CD14-positive monocyte (primary cell): ENCODE data around the gene SYPL2. TPM values are rescaled to one million over a fixed set of nuclear protein-coding genes. Genes with fewer than 3 reads are reported as not detected.

Experiments
- DNase-seq, 3 donors: peaks; one replicate each; pipeline ENCODE4 v3.0.0-alpha.2; 2011 to 2022
- H2AFZ ChIP-seq: 2 replicates; pipeline ENCODE4 v1.6.0; 2012; ENCODE audit warnings: mild to moderate bottlenecking, low read depth, low read length, inconsistent platforms; ENCODE audit not compliant: insufficient read depth, poor library complexity, severe bottlenecking
- H3K27ac ChIP-seq, 2 donors: 1 replicate in 1 of 2; 2 replicates in 1 of 2; pipeline ENCODE4 v1.5.1; 2012 to 2013; ENCODE audit warnings: low read length in 2 of 2, control low read depth in 1 of 2, inconsistent platforms in 1 of 2, low read depth in 1 of 2, mild to moderate bottlenecking in 1 of 2
- H3K27me3 ChIP-seq, 2 donors: one replicate each; pipeline versions ENCODE4 v1.6.0 to v1.6.1; 2011 to 2013; ENCODE audit warnings: low read length in 2 of 2; ENCODE audit not compliant: control insufficient read depth in 2 of 2, insufficient read depth in 2 of 2
- H3K36me3 ChIP-seq, 2 donors: replicated peaks in 1 of 2; 1 replicate in 1 of 2; 2 replicates in 1 of 2; pipeline versions ENCODE4 v1.5.1 to v1.6.1; 2012 to 2013; ENCODE audit warnings: low read length in 2 of 2, control low read depth in 1 of 2, inconsistent platforms in 1 of 2, mild to moderate bottlenecking in 1 of 2; ENCODE audit not compliant: insufficient read depth in 2 of 2, control insufficient read depth in 1 of 2
- H3K4me1 ChIP-seq, 2 donors: 1 replicate in 1 of 2; 2 replicates in 1 of 2; pipeline versions ENCODE4 v1.5.1 to v1.6.1; 2012 to 2013; ENCODE audit warnings: low read length in 2 of 2, control low read depth in 1 of 2, inconsistent platforms in 1 of 2, mild to moderate bottlenecking in 1 of 2, moderate library complexity in 1 of 2; ENCODE audit not compliant: insufficient read depth in 2 of 2, control insufficient read depth in 1 of 2
- H3K4me2 ChIP-seq: replicated peaks from 2 replicates; pipeline ENCODE3; 2012; ENCODE audit warnings: low read length, moderate library complexity, mild to moderate bottlenecking; ENCODE audit not compliant: poor library complexity, severe bottlenecking; ENCODE audit errors: extremely low read depth
- H3K4me3 ChIP-seq, 3 experiments: fragments of 200-600 bp in 1 of 3; sonication (generic) in 1 of 3; replicated peaks in 1 of 3; 1 replicate in 2 of 3; 2 replicates in 1 of 3; pipeline ENCODE4 v1.5.1; 2011 to 2013; ENCODE audit warnings: low read length in 3 of 3, mild to moderate bottlenecking in 3 of 3, control low read depth in 2 of 3, low read depth in 2 of 3, inconsistent platforms in 1 of 3, moderate library complexity in 1 of 3
- H3K79me2 ChIP-seq: 2 replicates; pipeline ENCODE4 v1.6.0; 2012; ENCODE audit warnings: mild to moderate bottlenecking, control low read depth, inconsistent platforms, low read length, moderate library complexity; ENCODE audit not compliant: insufficient read depth
- H3K9ac ChIP-seq: 2 replicates; pipeline ENCODE4 v1.6.0; 2017; ENCODE audit warnings: low read length, mild to moderate bottlenecking; ENCODE audit not compliant: insufficient read depth, poor library complexity, severe bottlenecking
- H3K9me3 ChIP-seq, 2 donors: replicated peaks in 1 of 2; 1 replicate in 1 of 2; 2 replicates in 1 of 2; pipeline versions ENCODE4 v1.5.1 to v1.6.1; 2012 to 2013; ENCODE audit warnings: low read length in 2 of 2, control low read depth in 1 of 2; ENCODE audit not compliant: control insufficient read depth in 1 of 2, insufficient read depth in 1 of 2
- H4K20me1 ChIP-seq: 2 replicates; pipeline ENCODE4 v1.6.0; 2012; ENCODE audit warnings: mild to moderate bottlenecking, low read length, control low read depth, moderate library complexity; ENCODE audit not compliant: insufficient read depth
- H3K27ac Mint-ChIP-seq, 7 donors: one replicate each; pipeline ENCODE4 v1.8.0; 2020; ENCODE audit warnings: mild to moderate bottlenecking in 7 of 7, mixed read lengths in 7 of 7, moderate library complexity in 6 of 7, inconsistent platforms in 2 of 7
- H3K27me3 Mint-ChIP-seq, 3 donors: one replicate each; pipeline ENCODE4 v1.8.0; 2021 to 2022; ENCODE audit warnings: low read depth in 3 of 3, mild to moderate bottlenecking in 3 of 3, mixed read lengths in 3 of 3, moderate library complexity in 3 of 3, inconsistent platforms in 1 of 3
- H3K36me3 Mint-ChIP-seq, 2 donors: one replicate each; pipeline ENCODE4 v1.8.0; 2020; ENCODE audit warnings: mixed read lengths in 2 of 2, inconsistent platforms in 1 of 2, mild to moderate bottlenecking in 1 of 2
- H3K4me1 Mint-ChIP-seq: one replicate; pipeline ENCODE4 v1.8.0; 2020; ENCODE audit warnings: mild to moderate bottlenecking, mixed read lengths
- H3K4me3 Mint-ChIP-seq, 2 donors: one replicate each; pipeline ENCODE4 v1.8.0; 2020; ENCODE audit warnings: mild to moderate bottlenecking in 2 of 2, mixed read lengths in 2 of 2, moderate library complexity in 1 of 2
- H3K9me3 Mint-ChIP-seq, 7 donors: one replicate each; pipeline ENCODE4 v1.8.0; 2020 to 2022; ENCODE audit warnings: mixed read lengths in 7 of 7, mild to moderate bottlenecking in 6 of 7, moderate library complexity in 6 of 7, inconsistent platforms in 2 of 7
- WGBS: methylation state at CpG from one replicate; pipeline ENCODE4 v1.1.5; 2013; ENCODE audit warnings: missing lambda C conversion rate; ENCODE audit not compliant: insufficient coverage; 5-methylcytosine and 5-hydroxymethylcytosine counted together
- intact Hi-C, 2 donors: fragments of 100-400 bp; cut with micrococcal nuclease; formaldehyde crosslinking; loops; one replicate each; pipeline versions ENCODE4 v1.15.0 to v1.15.1; 2023
- polyA plus RNA-seq, 3 donors: library from polyadenylated mRNA; depleted of rRNA in 1 of 3; unstranded in 2 of 3; stranded (reverse) in 1 of 3; fragments of 300-500 nt in 2 of 3; fragments of >200 nt in 1 of 3; fragmentation: Illumina TruSeq in 2 of 3; gene quantifications; 1 replicate in 2 of 3; 2 replicates in 1 of 3; pipeline ENCODE4 v1.2.3, GENCODE V29; 2012 to 2021
- TF ChIP-seq, protein P1 (sequence below): fragments of 200-600 bp; IDR thresholded peaks from one replicate; pipeline ENCODE4 v1.8.0; 2022; ENCODE audit warnings: antibody characterized with exemption, mild to moderate bottlenecking

The SYPL2 gene
- polyA plus RNA-seq, 3 donors, result 0.03 to 0.12 TPM; not detected in 1

DNA sequence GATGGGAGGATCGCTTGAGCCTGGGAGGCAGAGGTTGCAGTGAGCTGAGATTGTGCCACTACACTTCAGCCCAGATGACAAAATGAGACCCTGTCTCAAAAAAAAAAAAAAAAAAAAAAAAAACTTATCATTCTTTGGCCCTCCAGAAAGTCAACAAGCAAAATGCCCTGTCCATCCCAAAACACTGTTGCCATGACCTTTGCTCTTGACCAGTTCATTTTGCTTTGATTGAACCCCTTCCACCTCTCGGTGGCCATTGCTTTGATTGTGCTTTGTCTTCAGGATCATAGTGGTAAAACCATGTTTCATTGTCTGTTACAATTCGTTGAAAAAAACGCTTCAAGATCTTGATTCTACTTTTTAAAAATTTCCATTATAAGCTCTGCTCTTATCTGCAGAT, 8.5 kb upstream of the SYPL2 start:
- peaks cover 13 to 43% (median 35%) of the 10 kb centered on the region in 3 donors for H3K27me3 Mint-ChIP-seq
- Histone ChIP-seq H3K9me3 (peaks cover 3 to 15% of the 10 kb centered on the region in 2 donors), H2AFZ (no peak overlapping the region), H3K4me1 (no peaks in the 10 kb centered on the region), H3K9ac (no peak overlapping the region), H3K27ac (no peak overlapping the region), H3K36me3 (no peaks in the 10 kb centered on the region), H3K27me3 (peaks cover 11 to 34% of the 10 kb centered on the region in 2 donors), H3K4me3 (no peak overlapping the region), H3K4me2 (no peak overlapping the region), H4K20me1 (no peaks in the 10 kb centered on the region), H3K79me2 (no peaks in the 10 kb centered on the region)
- peak overlapping the region in 1 of 2 donors; percentile 64 for H3K4me3 Mint-ChIP-seq
- H3K4me1 Mint-ChIP-seq, result no peaks in the 10 kb centered on the region
- H3K27ac Mint-ChIP-seq, result no peak overlapping the region
- WGBS, result 100% methylated on average over 1 of the region's 4 CpGs
- DNase-seq, result no peak
- no peaks in the 10 kb centered on the region for H3K36me3 Mint-ChIP-seq
- TF ChIP-seq, protein P1, sequence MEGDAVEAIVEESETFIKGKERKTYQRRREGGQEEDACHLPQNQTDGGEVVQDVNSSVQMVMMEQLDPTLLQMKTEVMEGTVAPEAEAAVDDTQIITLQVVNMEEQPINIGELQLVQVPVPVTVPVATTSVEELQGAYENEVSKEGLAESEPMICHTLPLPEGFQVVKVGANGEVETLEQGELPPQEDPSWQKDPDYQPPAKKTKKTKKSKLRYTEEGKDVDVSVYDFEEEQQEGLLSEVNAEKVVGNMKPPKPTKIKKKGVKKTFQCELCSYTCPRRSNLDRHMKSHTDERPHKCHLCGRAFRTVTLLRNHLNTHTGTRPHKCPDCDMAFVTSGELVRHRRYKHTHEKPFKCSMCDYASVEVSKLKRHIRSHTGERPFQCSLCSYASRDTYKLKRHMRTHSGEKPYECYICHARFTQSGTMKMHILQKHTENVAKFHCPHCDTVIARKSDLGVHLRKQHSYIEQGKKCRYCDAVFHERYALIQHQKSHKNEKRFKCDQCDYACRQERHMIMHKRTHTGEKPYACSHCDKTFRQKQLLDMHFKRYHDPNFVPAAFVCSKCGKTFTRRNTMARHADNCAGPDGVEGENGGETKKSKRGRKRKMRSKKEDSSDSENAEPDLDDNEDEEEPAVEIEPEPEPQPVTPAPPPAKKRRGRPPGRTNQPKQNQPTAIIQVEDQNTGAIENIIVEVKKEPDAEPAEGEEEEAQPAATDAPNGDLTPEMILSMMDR, result no peak
- intact Hi-C loops, result no loop called here
- H3K9me3 Mint-ChIP-seq, result peaks cover 4 to 28% (median 25%) of the 10 kb centered on the region in 7 donors

DNA sequence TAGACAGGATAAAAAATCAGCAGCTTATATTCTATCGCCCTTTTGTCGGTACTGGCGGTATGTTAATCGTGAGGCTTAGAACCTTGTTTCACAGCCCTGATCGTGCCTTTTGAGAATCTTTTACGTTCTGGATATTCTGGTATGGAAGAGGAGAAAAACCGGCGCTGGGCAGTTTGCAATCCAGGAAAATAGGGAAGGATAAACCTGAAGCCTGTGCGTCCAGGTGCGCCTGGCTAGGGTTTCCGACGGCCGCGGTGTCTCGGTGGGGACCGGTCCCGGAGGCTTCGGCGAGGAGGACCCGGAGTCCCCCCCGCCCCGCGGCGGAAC, 258 bp upstream of the SYPL2 start:
- Mint-ChIP-seq H3K27me3 (peaks cover 85 to 99% (median 92%) of the 10 kb centered on the region in 3 donors), H3K27ac (no peak overlapping the region), H3K4me1 (peaks cover 10% of the 10 kb centered on the region), H3K4me3 (peak overlapping the region; percentile 73 to 78), H3K36me3 (peaks cover 0 to 4% of the 10 kb centered on the region in 2 donors), H3K9me3 (peaks cover 0 to 30% (median 8%) of the 10 kb centered on the region in 7 donors)
- no peaks in the 10 kb centered on the region for H3K36me3 ChIP-seq
- peaks cover 67 to 98% of the 10 kb centered on the region in 2 donors for H3K27me3 ChIP-seq
- TF ChIP-seq, protein P1, result no peak
- H3K27ac ChIP-seq, result no peak overlapping the region
- WGBS, result 3% methylated on average over 19 of the region's 24 CpGs
- peaks cover 9 to 12% of the 10 kb centered on the region in 2 donors for H3K4me1 ChIP-seq
- peak overlapping the region; percentile 7 to 74 (median 28) for H3K4me3 ChIP-seq
- H3K9me3 ChIP-seq, result peaks cover 0 to 14% of the 10 kb centered on the region in 2 donors
- peak overlapping the region; percentile 81 for H2AFZ ChIP-seq
- DNase-seq, result no peak
- H4K20me1 ChIP-seq, result no peaks in the 10 kb centered on the region
- no peaks in the 10 kb centered on the region for H3K79me2 ChIP-seq
- peak overlapping the region; percentile 81 for H3K4me2 ChIP-seq
- intact Hi-C loops, result no loop called here
- peak overlapping the region; percentile 40 for H3K9ac ChIP-seq
